GM21515 (cell line): ENCODE measurements around the gene NOP16.

ENCODE experiments used
- ATAC-seq: cut with Tn5 transposase; IDR thresholded peaks from one replicate; pipeline ENCODE4 v1.9.1; 2021; ENCODE audit not compliant: unreplicated experiment

NOP16 gene

DNA sequence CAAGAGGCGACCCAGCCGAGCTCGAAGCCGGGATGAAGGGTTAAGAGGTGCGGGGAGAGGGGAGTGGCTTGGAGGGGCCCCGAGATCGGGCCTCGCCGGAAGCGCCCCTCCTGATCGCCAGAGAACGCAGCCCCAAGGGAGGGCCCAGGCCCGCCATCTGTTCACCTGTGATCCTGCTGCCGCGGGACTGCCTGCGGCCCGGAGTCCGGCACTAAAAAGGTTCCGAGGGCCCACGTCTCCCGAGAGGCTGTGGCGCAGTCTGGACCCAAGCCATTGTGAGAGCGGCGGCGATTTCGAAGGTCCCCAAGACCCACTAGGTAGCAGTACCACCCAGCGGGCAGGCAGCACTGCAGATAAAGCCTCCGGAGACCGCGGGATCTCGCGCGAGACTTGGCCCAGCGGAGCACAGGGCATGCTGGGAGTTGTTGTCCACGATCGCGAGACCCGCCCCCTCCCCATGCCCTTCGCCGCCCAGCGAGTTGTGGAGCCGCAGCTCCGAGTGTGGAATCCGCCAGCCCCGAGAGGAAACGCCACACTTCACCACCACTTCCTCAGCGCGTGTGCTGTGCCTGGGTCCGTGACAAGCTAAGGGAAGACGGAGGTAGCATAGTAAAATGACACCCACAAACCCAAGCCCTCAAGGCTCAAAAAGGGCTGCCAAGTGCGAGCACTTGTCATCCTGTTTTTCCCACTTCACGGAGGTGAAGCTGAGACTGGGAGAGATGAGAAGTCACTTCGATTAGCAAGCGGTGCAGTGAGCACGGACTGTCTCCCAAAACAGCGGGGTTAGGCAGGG lies 26.8 kb downstream of the NOP16 start, which contains the start of gene KIAA1191:
Gene KIAA1191, minus strand, starts transcription at position 328 of the 796 bp plus-strand sequence. CDS start 2,256 bp downstream, outside the sequence.
- peak; percentile 83 for ATAC-seq

- ATAC-seq, result no peak
These were observed 27.4 kb downstream of the NOP16 start for GRCh38 chr5:176360894-176361436.

DNA sequence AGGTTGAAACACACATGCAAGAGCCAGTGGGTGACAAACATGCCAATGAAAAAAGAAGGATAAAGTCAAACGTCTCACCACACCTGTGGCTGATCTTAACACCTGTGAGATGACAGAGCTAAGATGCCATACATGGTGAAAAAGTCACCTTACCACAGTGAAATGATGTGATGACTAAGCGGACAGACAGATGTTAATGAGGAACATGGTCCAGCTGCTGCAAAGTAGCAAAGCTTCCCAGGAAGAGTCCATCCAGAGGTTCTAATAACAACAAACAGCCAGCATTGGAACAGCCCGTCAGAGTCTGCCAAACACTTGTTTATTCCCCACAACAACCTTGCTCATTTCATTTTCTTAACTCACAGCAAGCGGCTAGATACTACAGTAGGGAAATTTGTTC lies 28.7 kb downstream of the NOP16 start:
- ATAC-seq, result no peak

DNA sequence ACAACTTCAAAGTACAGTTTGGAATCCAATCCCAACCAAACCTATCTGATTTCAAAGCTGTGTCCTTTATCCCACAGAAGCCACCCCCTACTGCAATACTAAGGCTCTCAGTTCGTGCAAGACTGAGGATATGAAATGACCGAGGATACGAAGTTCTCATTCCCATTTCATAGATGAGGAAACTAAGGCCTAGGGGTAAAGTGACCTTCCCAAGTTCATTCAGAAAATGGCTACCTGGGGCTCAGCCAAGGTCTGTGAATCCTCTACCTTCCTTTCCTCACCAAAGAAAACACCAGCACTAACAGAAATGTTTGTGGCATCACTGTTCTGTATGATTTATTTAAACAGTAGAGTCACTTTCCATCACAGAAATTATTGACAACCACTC lies 32.2 kb downstream of the NOP16 start:
- no peak for ATAC-seq

GRCh38 chr5:176355400-176356178 lies 32.8 kb downstream of the NOP16 start:
- ATAC-seq, result no peak

DNA sequence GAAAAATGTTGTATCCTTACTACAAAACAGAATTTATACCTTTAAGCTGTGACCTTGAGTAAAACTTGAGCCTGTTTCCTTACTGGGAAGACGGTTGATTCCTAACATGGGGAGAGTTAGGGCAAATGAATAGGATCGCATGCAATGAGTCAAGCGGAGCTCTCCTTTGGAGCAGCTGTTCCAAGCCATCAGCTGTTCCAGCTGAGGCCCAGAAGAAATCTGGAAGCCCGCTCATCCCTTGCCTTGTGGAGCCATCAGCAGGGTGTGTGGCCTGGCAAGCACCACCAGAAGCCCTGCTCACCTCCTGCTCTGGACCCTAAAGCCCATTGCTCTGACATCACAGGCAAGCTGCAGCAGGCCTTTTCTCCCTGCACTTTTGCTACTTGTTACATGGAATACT lies 34.9 kb downstream of the NOP16 start:
- no peak for ATAC-seq

- no peak for ATAC-seq
These were observed 36.1 kb downstream of the NOP16 start for GRCh38 chr5:176352116-176352878.

DNA sequence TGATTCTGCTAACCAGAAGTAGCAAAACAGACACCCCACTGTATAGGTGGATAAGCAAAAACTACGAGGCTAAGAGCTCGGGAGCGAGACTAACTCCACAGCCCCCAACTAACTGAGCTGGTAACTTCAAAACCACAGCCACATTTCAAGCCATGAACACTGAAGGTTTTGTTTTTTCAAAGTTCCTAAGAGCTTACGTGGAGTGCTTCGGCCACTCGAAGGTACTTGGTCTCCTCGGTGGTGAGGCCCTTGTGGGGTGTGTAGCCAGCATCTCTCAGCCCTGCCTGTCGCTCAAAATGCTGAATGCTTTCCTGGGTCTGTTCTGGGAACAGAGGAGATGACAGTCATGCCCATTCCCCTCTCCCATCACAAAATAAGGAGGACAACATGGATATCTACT lies 38.0 kb downstream of the NOP16 start:
- no peak for ATAC-seq

DNA sequence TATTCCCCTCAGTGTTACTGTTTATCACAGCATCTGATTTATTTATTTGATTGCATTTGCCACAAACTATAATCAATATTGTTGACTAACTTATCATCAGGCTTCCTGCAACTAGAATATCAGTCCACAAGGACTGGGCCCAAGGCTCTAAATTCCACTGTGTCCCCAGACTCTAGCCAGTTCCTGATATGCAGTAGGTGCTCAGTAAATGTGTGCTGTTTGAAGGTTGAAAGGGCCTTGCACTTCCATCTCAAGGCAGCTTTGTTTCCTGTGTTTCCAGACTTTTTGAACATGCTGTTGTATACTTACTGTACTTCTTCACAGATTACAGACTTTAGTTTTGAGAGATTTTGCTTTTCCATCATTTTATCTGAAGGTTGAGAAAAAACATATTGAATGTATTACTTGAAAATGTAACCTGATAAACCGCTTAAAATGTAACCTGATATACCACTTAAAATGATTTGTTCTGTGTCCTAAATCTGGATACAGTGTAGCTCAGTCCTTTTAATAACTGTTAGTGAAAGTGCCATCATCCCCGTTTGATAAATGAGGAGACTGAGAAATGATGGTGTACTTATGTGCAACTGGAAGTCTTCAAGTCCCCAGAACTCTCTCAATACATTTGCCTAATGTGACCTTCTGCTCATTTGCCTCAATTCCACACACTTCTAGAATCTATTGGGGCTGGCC lies 45.5 kb downstream of the NOP16 start:
- no peak for ATAC-seq

GRCh38 chr5:176342158-176342483 lies 46.3 kb downstream of the NOP16 start:
- no peak for ATAC-seq

- no peak for ATAC-seq
These were observed 46.9 kb downstream of the NOP16 start for GRCh38 chr5:176341325-176342157.

- no peak for ATAC-seq
These were observed 49.1 kb downstream of the NOP16 start for GRCh38 chr5:176339304-176339703.

DNA sequence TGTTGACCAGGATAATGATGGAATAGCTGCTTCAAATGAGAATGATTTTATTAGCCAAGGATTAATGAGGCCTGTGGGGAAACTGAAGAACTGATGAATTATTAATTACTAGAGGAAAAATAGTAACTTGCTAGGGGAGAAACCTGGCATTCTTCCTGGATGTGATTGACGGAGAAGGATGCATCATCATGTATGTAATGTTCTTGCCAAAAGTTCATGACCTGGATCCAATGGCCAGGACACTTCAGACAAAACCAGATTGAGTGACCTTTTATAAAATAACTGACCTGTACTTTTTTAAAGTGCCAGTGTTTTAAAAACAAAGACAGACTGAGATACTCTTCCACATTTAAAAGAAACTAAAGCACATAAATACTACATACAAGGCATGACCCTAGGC lies 50.5 kb downstream of the NOP16 start:
- no peak for ATAC-seq

GRCh38 chr5:176334031-176334770 lies 54.2 kb downstream of the NOP16 start:
- ATAC-seq, result no peak
